ENCODE measurements around the gene ITGA3. TPM values are rescaled to one million over a fixed set of nuclear protein-coding genes. Genes with fewer than 3 reads are reported as not detected.

Gene ITGA3
- total RNA-seq, 1 experiment from 2014 or later, result 22.5 TPM

- H3K56ac ChIP-seq (ENCODE audit: insufficient read length, low read depth, low read length), result no peak overlapping the region
- no peak overlapping the region for H4K5ac ChIP-seq (ENCODE audit: insufficient read length, low read depth, low read length)
- H3K4me1 ChIP-seq (ENCODE audit: insufficient read depth, low read length), result no peaks in the 10 kb centered on the region; the same call in 1 of the 2 replicates
- Mint-ChIP-seq H3K4me1 (peaks cover 20 to 28% of the 10 kb centered on the region in 2 experiments), H3K9me3 (no peaks in the 10 kb centered on the region; a peak in 1 of 5 replicates), H3K27ac (no peak overlapping the region; a peak in 1 of 7 replicates), H3K36me3 (ENCODE audit: insufficient read depth in 1 of 3, low read depth in 3 of 3) (peaks cover 18 to 60% (median 53%) of the 10 kb centered on the region in 3 experiments; a peak in 6 of 7 replicates), H3K4me3 (no peak overlapping the region), H3K27me3 (ENCODE audit: low read depth) (peaks cover 6% of the 10 kb centered on the region)
- no peaks in the 10 kb centered on the region; the same call in 1 of the 2 replicates for H3K27me3 ChIP-seq (ENCODE audit: insufficient read depth, low read length)
- no peak overlapping the region for H2BK20ac ChIP-seq (ENCODE audit: low read depth, low read length, poor library complexity, severe bottlenecking)
- no peak for TF ChIP-seq CTCF (conservative IDR thresholded peaks at IDR 0.05)
- no peaks in the 10 kb centered on the region for H3K79me1 ChIP-seq (ENCODE audit: insufficient read depth, low read depth, low read length, poor library complexity, severe bottlenecking)
- no peak overlapping the region for H3K4ac ChIP-seq (ENCODE audit: low read depth, low read length)
- no peak overlapping the region for H2BK120ac ChIP-seq (ENCODE audit: low read depth, low read length, poor library complexity, severe bottlenecking)
- H3T11ph ChIP-seq (ENCODE audit: low read length), result no peak overlapping the region
- no peak overlapping the region for H2AK5ac ChIP-seq (ENCODE audit: insufficient read length, low read length)
- no peak overlapping the region for H3K18ac ChIP-seq (ENCODE audit: insufficient read length, low read depth, low read length)
- no peaks in the 10 kb centered on the region for H3K79me2 ChIP-seq (ENCODE audit: insufficient read depth, low read length)
- no peak overlapping the region for H4K91ac ChIP-seq (ENCODE audit: insufficient read length, low read depth, low read length)
- H3K23ac ChIP-seq (ENCODE audit: insufficient read length, low read depth, low read length), result no peak overlapping the region
- H2BK15ac ChIP-seq (ENCODE audit: low read depth, low read length), result no peak overlapping the region
- H3K9ac ChIP-seq (ENCODE audit: extremely low read depth, insufficient read length, low read length), result no peak overlapping the region
- DNase-seq, result no peak
- no peak overlapping the region for H2BK12ac ChIP-seq (ENCODE audit: insufficient read length, low read depth, low read length)
- H4K8ac ChIP-seq (replicated peaks; ENCODE audit: insufficient read length, low read depth, low read length), result no peak overlapping the region
- no peak overlapping the region for H3K4me2 ChIP-seq (ENCODE audit: insufficient read depth, insufficient read length, low read length)
- no peak overlapping the region for H3K27ac ChIP-seq (ENCODE audit: insufficient read length, low read depth, low read length)
- no peak overlapping the region for H2AFZ ChIP-seq (ENCODE audit: low read length)
- no peaks in the 10 kb centered on the region for H3K23me2 ChIP-seq (ENCODE audit: insufficient read length, low read depth, low read length, poor library complexity, severe bottlenecking)
- no peak overlapping the region for H3K14ac ChIP-seq (ENCODE audit: insufficient read depth, low read length)
- peaks cover 2% of the 10 kb centered on the region for H4K20me1 ChIP-seq (ENCODE audit: control insufficient read depth, insufficient read depth, insufficient read length)
- no peak overlapping the region for H2BK5ac ChIP-seq (ENCODE audit: insufficient read length, low read length)
- WGBS (ENCODE audit: extremely low coverage, insufficient read length, low lambda C conversion rate), result no CpG with 5 or more reads among the region's 4 CpGs
- no peaks in the 10 kb centered on the region for H3K9me3 ChIP-seq (ENCODE audit: control insufficient read depth, low read depth, low read length)
Observed at GRCh38 chr17:50137042-50137441, 81.1 kb downstream of the ITGA3 start.
